HepG2 (cell line): ENCODE measurements around the gene VCL. TPM values are rescaled to one million over a fixed set of nuclear protein-coding genes. Genes with fewer than 3 reads are reported as not detected.

Experiments
- ATAC-seq: fragments of 200-7000 bp; cut with Tn5 transposase; 3 replicates; pipeline ENCODE4 v1.9.1; 2020; ENCODE audit warnings: mild to moderate bottlenecking, moderate library complexity
- BruUV-seq: library from RNA; stranded (reverse); fragments of 400-500 nt; replicated peaks from 2 replicates; lab custom pipeline; 2021; lab: Mats Ljungman, UMichigan
- CTCF ChIA-PET: fragments of 300-600 bp; formaldehyde crosslinking; extraction: SDS; loops from one replicate; lab custom pipeline; 2021; ENCODE audit warnings: low total read pairs, inconsistent platforms, low intra/inter-chr PET ratio; lab: Yijun Ruan, JAX
- POLR2A ChIA-PET: fragments of 350-600 bp; sonication (Branson Sonifier 250); formaldehyde crosslinking; loops from one replicate; lab custom pipeline; 2020; ENCODE audit warnings: antibody characterized with exemption, inconsistent platforms; lab: Yijun Ruan, JAX
- DNase-seq: peaks from one replicate; pipeline ENCODE4 v3.0.0-alpha.2; 2015; ENCODE audit warnings: low spot score
- FAIRE-seq: peaks from 3 replicates; lab custom pipeline; 2011; peaks lifted over from hg19 to GRCh38; lab: Jason Lieb, UNC
- H2AFZ ChIP-seq: one replicate; pipeline ENCODE4 v1.6.1; 2011; ENCODE audit warnings: low read length, inconsistent platforms
- H3K27ac ChIP-seq: fragments of 300-600 bp; 3 replicates; pipeline ENCODE4 v1.8.0; 2011; ENCODE audit warnings: mixed run types, mild to moderate bottlenecking, mixed read lengths, low read length, inconsistent platforms; ENCODE audit not compliant: insufficient read depth; ENCODE audit errors: extremely low read length
- H3K27me3 ChIP-seq, 2 experiments: fragments of 200-600 bp in 1 of 2; 2 replicates in 1 of 2; 3 replicates in 1 of 2; pipeline versions ENCODE4 v1.6.0 to v1.8.0; 2011; ENCODE audit warnings: low read length in 2 of 2, mild to moderate bottlenecking in 2 of 2, moderate library complexity in 2 of 2, inconsistent platforms in 1 of 2; ENCODE audit not compliant: insufficient read depth in 2 of 2, control insufficient read depth in 1 of 2
- H3K36me3 ChIP-seq, 2 experiments: fragments of 200-600 bp in 1 of 2; replicated peaks in 1 of 2; 2 replicates in 1 of 2; 3 replicates in 1 of 2; pipeline versions ENCODE4 v1.5.1 to v1.8.0; 2011; ENCODE audit warnings: low read length in 2 of 2, inconsistent platforms in 1 of 2; ENCODE audit not compliant: insufficient read depth in 2 of 2, control insufficient read depth in 1 of 2
- H3K4me1 ChIP-seq: 2 replicates; pipeline ENCODE4 v1.5.1; 2012; ENCODE audit warnings: low read length, inconsistent platforms; ENCODE audit not compliant: insufficient read depth
- H3K4me2 ChIP-seq: 2 replicates; pipeline ENCODE4 v1.6.0; 2011; ENCODE audit warnings: low read depth, low read length, inconsistent platforms
- H3K4me3 ChIP-seq, 3 experiments: fragments of 200-600 bp in 1 of 3; sonication (generic), shearing (Covaris generic) in 1 of 3; replicated peaks in 1 of 3; 2 replicates each; pipeline ENCODE4 v1.5.1; 2011 to 2016; ENCODE audit warnings: low read length in 3 of 3, inconsistent platforms in 2 of 3, low read depth in 2 of 3, mild to moderate bottlenecking in 2 of 3, control low read depth in 1 of 3, mixed read lengths in 1 of 3; ENCODE audit not compliant: insufficient read depth in 1 of 3
- H3K79me2 ChIP-seq: one replicate; pipeline ENCODE4 v1.6.1; 2011; ENCODE audit warnings: low read length, inconsistent platforms; ENCODE audit not compliant: insufficient read depth
- H3K9ac ChIP-seq: 2 replicates; pipeline ENCODE4 v1.6.0; 2011; ENCODE audit warnings: mild to moderate bottlenecking, low read depth, low read length, inconsistent platforms; ENCODE audit not compliant: insufficient read depth
- H3K9me3 ChIP-seq: 2 replicates; pipeline ENCODE4 v1.5.1; 2012; ENCODE audit warnings: mild to moderate bottlenecking, low read length
- H4K20me1 ChIP-seq: 2 replicates; pipeline ENCODE4 v1.6.0; 2011; ENCODE audit warnings: inconsistent platforms, mild to moderate bottlenecking, low read length, moderate library complexity; ENCODE audit not compliant: insufficient read depth
- CCAR2 ChIP-seq: fragments of 200-400 bp; formaldehyde crosslinking; optimal IDR thresholded peaks from 2 replicates; pipeline ENCODE3; 2018; ENCODE audit warnings: low read depth, mild to moderate bottlenecking, low read length, moderate library complexity
- FIP1L1 ChIP-seq: fragments of 200-400 bp; formaldehyde crosslinking; IDR thresholded peaks from 2 replicates; pipeline ENCODE4 v1.6.1; 2018; ENCODE audit warnings: low read depth, mild to moderate bottlenecking, low read length, moderate library complexity, borderline replicate concordance; ENCODE audit not compliant: insufficient read depth
- HES4 ChIP-seq: sonication (generic); formaldehyde crosslinking; IDR thresholded peaks from 2 replicates; pipeline ENCODE4 v1.9.0; 2021; ENCODE audit warnings: mild to moderate bottlenecking, missing genetic modification reagents, borderline replicate concordance
- HMGA1 ChIP-seq: sonication (generic); formaldehyde crosslinking; conservative IDR thresholded peaks from 2 replicates; pipeline ENCODE4 v1.4.0; 2020; ENCODE audit warnings: missing genetic modification reagents
- KLF13 ChIP-seq: sonication (generic); formaldehyde crosslinking; IDR thresholded peaks from 2 replicates; pipeline ENCODE4 v1.4.0; 2020; ENCODE audit warnings: mild to moderate bottlenecking, missing genetic modification reagents
- KLF9 ChIP-seq: IDR thresholded peaks from 2 replicates; pipeline ENCODE4 v1.6.1; 2016; ENCODE audit warnings: low read depth
- MXD4 ChIP-seq: IDR thresholded peaks from 2 replicates; pipeline ENCODE4 v1.6.1; 2016; ENCODE audit warnings: mild to moderate bottlenecking, missing biosample characterization, missing genetic modification reagents
- NFIB ChIP-seq: sonication (generic); formaldehyde crosslinking; IDR thresholded peaks from 2 replicates; pipeline ENCODE4 v1.9.0; 2021; ENCODE audit warnings: missing genetic modification reagents, mild to moderate bottlenecking, borderline replicate concordance
- PAX8 ChIP-seq: sonication (generic); formaldehyde crosslinking; IDR thresholded peaks from 2 replicates; pipeline ENCODE4 v1.8.0; 2022; ENCODE audit warnings: mild to moderate bottlenecking, missing genetic modification reagents, borderline replicate concordance
- RBAK ChIP-seq: sonication (generic); formaldehyde crosslinking; IDR thresholded peaks from 2 replicates; pipeline ENCODE4 v1.5.1; 2020; ENCODE audit warnings: mild to moderate bottlenecking, missing genetic modification reagents
- SIX1 ChIP-seq: sonication (generic); formaldehyde crosslinking; IDR thresholded peaks from 2 replicates; pipeline ENCODE4 v1.4.0; 2020; ENCODE audit warnings: missing genetic modification reagents, borderline replicate concordance
- ZBTB1 ChIP-seq: sonication (generic); formaldehyde crosslinking; IDR thresholded peaks from 2 replicates; pipeline ENCODE4 v1.4.0; 2020; ENCODE audit warnings: missing genetic modification reagents, borderline replicate concordance
- ZNF124 ChIP-seq: sonication (generic); formaldehyde crosslinking; IDR thresholded peaks from 2 replicates; pipeline ENCODE4 v1.4.0; 2020; ENCODE audit warnings: missing genetic modification reagents
- ZNF264 ChIP-seq: sonication (generic); formaldehyde crosslinking; IDR thresholded peaks from 2 replicates; pipeline ENCODE4 v1.4.0; 2020; ENCODE audit warnings: missing genetic modification reagents
- ZNF441 ChIP-seq: sonication (generic); formaldehyde crosslinking; IDR thresholded peaks from 2 replicates; pipeline ENCODE4 v1.7.0; 2021; ENCODE audit warnings: missing genetic modification reagents, borderline replicate concordance
- ZNF747 ChIP-seq: sonication (generic); formaldehyde crosslinking; IDR thresholded peaks from 2 replicates; pipeline ENCODE4 v1.8.1; 2023; ENCODE audit warnings: missing genetic modification reagents, mild to moderate bottlenecking, borderline replicate concordance
- WGBS: methylation state at CpG from one replicate; pipeline ENCODE4 v1.1.6; 2017; ENCODE audit warnings: low lambda C conversion rate; 5-methylcytosine and 5-hydroxymethylcytosine counted together
- in situ Hi-C: cut with HindIII; loops from 2 replicates; pipeline ENCODE4 v1.10.0; 2017; ENCODE audit warnings: low pct_unique_long_range_greater_than_20kb; ENCODE audit not compliant: extremely low pct_ligation_motif_present
- intact Hi-C: fragments of 100-400 bp; cut with micrococcal nuclease; formaldehyde crosslinking; loops from one replicate; pipeline ENCODE4 v1.10.0; 2022; ENCODE audit not compliant: unreplicated experiment
- polyA plus RNA-seq, 8 experiments: library from polyadenylated mRNA; depleted of rRNA in 3 of 8; stranded (reverse) in 7 of 8; unstranded in 1 of 8; fragments of >200 nt; fragmentation: Illumina TruSeq in 4 of 8; extraction: Trizol in 4 of 8; gene quantifications; 2 replicates each; pipeline versions ENCODE4 v1.2.1 to v1.2.3, GENCODE V29; 2011 to 2016; ENCODE audit warnings: low read depth in 4 of 8, missing spikeins in 1 of 8, mixed read lengths in 1 of 8; ENCODE audit not compliant: insufficient read depth in 1 of 8
- total RNA-seq, 5 experiments: library from RNA; depleted of rRNA; stranded (reverse); fragments of >200 nt; fragmentation: Illumina TruSeq; extraction: Trizol; gene quantifications; 2 replicates each; pipeline ENCODE4 v1.2.3, GENCODE V29; 2016; ENCODE audit warnings: low read depth in 1 of 5
- TF ChIP-seq, protein P1 (sequence below): sonication (generic); formaldehyde crosslinking; IDR thresholded peaks from 2 replicates; pipeline ENCODE4 v1.4.0; 2020; ENCODE audit warnings: mild to moderate bottlenecking, missing genetic modification reagents
- TF ChIP-seq, protein P2 (sequence below): sonication (generic); formaldehyde crosslinking; IDR thresholded peaks from 2 replicates; pipeline ENCODE4 v1.4.0; 2020; ENCODE audit warnings: mild to moderate bottlenecking, missing genetic modification reagents, borderline replicate concordance
- TF ChIP-seq, protein P3 (sequence below): sonication (generic); formaldehyde crosslinking; IDR thresholded peaks from 2 replicates; pipeline ENCODE4 v1.5.1; 2020; ENCODE audit warnings: missing genetic modification reagents, mild to moderate bottlenecking, borderline replicate concordance

Gene VCL
- total and polyA plus RNA-seq, 2 of the 13 experiments (the other 11 are each of a cell fraction or from before 2014, with no cell fraction given) = 17.3 to 26.9 TPM

DNA sequence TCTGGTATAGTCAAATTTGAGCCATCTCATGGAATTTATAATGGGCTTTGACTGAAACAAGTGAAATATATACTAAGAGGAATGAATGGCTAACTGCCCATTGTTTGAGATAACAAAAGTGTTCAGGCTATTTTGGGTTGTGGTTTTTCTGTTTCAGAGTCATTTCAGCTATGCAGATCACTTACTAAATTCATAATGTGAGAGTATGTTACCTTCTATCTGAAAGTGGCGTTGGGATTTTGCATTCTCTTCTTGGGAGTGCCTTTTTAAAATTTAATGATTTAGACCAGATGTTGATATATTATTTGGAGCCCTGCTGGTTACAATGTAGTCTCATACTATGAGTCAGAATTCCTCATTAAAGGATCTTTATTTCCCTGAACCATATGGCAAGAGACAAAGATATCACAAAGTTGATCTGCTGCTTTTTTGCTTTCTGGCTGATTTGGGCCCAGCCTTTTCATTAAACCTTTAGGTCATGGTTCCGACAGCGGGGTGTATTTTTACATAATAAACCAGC, 10.4 kb downstream of the VCL start:
- no peaks in the 10 kb centered on the region for H3K27me3 ChIP-seq
- in situ Hi-C loops (no loop called here), intact Hi-C loops (no loop called here)
- 97% methylated on average over 3 of the region's 3 CpGs for WGBS
- H3K36me3 ChIP-seq = no peaks in the 10 kb centered on the region
- no peak overlapping the region for H2AFZ ChIP-seq
- no TSS peak for BruUV-seq
- ChIA-PET POLR2A (no interaction called here), CTCF (no interaction called here)
- no peak overlapping the region for H3K4me3 ChIP-seq
- H3K9ac ChIP-seq = no peak overlapping the region
- peaks cover 11% of the 10 kb centered on the region for H3K79me2 ChIP-seq
- H3K9me3 ChIP-seq = no peaks in the 10 kb centered on the region
- H3K27ac ChIP-seq = no peak overlapping the region
- ATAC-seq (no peak), FAIRE-seq (no peak), DNase-seq (no peak)
- H3K4me2 ChIP-seq = no peak overlapping the region
- H3K4me1 ChIP-seq = peaks cover 14% of the 10 kb centered on the region
- H4K20me1 ChIP-seq = no peaks in the 10 kb centered on the region
- no peak for TF ChIP-seq ZNF747
- TF ChIP-seq FIP1L1 = no peak
- TF ChIP-seq, protein P1, sequence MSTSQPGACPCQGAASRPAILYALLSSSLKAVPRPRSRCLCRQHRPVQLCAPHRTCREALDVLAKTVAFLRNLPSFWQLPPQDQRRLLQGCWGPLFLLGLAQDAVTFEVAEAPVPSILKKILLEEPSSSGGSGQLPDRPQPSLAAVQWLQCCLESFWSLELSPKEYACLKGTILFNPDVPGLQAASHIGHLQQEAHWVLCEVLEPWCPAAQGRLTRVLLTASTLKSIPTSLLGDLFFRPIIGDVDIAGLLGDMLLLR (CRISPR knock-in tag) = no peak
- no peak for TF ChIP-seq KLF9
- no peak for TF ChIP-seq NFIB (CRISPR knock-in tag)
- no peak for TF ChIP-seq ZNF124 (CRISPR knock-in tag)
- no peak for TF ChIP-seq RBAK (CRISPR knock-in tag)
- TF ChIP-seq PAX8 (CRISPR knock-in tag) = no peak
- no peak for TF ChIP-seq HES4
- TF ChIP-seq ZNF441 (CRISPR knock-in tag) = no peak
- TF ChIP-seq ZNF264 = no peak
- no peak for TF ChIP-seq MXD4 (CRISPR knock-in tag)
- no peak for TF ChIP-seq SIX1 (CRISPR knock-in tag)
- no peak for TF ChIP-seq HMGA1 (CRISPR knock-in tag)
- TF ChIP-seq, protein P2, sequence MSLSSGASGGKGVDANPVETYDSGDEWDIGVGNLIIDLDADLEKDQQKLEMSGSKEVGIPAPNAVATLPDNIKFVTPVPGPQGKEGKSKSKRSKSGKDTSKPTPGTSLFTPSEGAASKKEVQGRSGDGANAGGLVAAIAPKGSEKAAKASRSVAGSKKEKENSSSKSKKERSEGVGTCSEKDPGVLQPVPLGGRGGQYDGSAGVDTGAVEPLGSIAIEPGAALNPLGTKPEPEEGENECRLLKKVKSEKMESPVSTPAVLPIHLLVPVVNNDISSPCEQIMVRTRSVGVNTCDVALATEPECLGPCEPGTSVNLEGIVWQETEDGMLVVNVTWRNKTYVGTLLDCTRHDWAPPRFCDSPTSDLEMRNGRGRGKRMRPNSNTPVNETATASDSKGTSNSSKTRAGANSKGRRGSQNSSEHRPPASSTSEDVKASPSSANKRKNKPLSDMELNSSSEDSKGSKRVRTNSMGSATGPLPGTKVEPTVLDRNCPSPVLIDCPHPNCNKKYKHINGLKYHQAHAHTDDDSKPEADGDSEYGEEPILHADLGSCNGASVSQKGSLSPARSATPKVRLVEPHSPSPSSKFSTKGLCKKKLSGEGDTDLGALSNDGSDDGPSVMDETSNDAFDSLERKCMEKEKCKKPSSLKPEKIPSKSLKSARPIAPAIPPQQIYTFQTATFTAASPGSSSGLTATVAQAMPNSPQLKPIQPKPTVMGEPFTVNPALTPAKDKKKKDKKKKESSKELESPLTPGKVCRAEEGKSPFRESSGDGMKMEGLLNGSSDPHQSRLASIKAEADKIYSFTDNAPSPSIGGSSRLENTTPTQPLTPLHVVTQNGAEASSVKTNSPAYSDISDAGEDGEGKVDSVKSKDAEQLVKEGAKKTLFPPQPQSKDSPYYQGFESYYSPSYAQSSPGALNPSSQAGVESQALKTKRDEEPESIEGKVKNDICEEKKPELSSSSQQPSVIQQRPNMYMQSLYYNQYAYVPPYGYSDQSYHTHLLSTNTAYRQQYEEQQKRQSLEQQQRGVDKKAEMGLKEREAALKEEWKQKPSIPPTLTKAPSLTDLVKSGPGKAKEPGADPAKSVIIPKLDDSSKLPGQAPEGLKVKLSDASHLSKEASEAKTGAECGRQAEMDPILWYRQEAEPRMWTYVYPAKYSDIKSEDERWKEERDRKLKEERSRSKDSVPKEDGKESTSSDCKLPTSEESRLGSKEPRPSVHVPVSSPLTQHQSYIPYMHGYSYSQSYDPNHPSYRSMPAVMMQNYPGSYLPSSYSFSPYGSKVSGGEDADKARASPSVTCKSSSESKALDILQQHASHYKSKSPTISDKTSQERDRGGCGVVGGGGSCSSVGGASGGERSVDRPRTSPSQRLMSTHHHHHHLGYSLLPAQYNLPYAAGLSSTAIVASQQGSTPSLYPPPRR = no peak
- TF ChIP-seq ZBTB1 (CRISPR knock-in tag) = no peak
- no peak for TF ChIP-seq KLF13
- TF ChIP-seq CCAR2 = no peak
- TF ChIP-seq, protein P3, sequence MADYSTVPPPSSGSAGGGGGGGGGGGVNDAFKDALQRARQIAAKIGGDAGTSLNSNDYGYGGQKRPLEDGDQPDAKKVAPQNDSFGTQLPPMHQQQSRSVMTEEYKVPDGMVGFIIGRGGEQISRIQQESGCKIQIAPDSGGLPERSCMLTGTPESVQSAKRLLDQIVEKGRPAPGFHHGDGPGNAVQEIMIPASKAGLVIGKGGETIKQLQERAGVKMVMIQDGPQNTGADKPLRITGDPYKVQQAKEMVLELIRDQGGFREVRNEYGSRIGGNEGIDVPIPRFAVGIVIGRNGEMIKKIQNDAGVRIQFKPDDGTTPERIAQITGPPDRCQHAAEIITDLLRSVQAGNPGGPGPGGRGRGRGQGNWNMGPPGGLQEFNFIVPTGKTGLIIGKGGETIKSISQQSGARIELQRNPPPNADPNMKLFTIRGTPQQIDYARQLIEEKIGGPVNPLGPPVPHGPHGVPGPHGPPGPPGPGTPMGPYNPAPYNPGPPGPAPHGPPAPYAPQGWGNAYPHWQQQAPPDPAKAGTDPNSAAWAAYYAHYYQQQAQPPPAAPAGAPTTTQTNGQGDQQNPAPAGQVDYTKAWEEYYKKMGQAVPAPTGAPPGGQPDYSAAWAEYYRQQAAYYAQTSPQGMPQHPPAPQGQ (CRISPR knock-in tag) = no peak
